ENCODE measurements around the gene ANKRD28. TPM values are rescaled to one million over a fixed set of nuclear protein-coding genes. Genes with fewer than 3 reads are reported as not detected.

Gene ANKRD28
- total and polyA plus RNA-seq, 9 of the 15 experiments (the other 6 are each of a cell fraction or from before 2014, with no cell fraction given): 11.7 to 66.0 (median 36.7) TPM

DNA sequence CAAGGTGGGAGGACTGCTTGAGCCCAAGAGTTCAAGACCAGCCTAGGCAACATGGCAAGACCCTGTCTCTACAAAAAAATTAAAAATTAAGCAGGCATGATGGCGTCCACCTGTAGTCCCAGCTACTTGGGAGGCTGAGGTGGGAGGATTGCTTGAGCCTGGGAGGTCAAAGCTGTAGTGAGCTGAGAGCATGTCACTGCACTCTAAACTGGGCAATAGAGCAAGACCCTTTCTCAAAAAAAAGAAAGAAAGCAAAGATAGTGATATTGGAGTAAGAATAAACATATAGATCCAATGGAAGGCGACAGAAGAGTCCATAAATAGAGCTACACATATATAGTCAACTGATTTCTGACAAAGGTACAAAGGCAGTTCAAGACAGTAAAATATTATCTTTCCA lies 21.3 kb upstream of the ANKRD28 start:
- Histone ChIP-seq H3K27ac (ENCODE audit: extremely low read depth, low read depth, low read length) (no peak overlapping the region), H3K9ac (ENCODE audit: insufficient read depth in 1 of 2, low read depth in 2 of 2, low read length in 2 of 2) (no peak overlapping the region), H4K20me1 (replicated peaks; ENCODE audit: control insufficient read depth, insufficient read depth, low read length) (peaks cover 12% of the 10 kb centered on the region; the same call in 1 of the 2 replicates), H3K4me3 (no peak overlapping the region), H3K4me1 (replicated peaks in 1 of 2; ENCODE audit: control insufficient read depth in 2 of 2, insufficient read depth in 2 of 2, low read length in 2 of 2) (peaks cover 0 to 3% of the 10 kb centered on the region in 2 experiments; a peak in 2 of 5 replicates), H3K79me2 (ENCODE audit: control insufficient read depth, insufficient read depth, low read length) (peaks cover 86% of the 10 kb centered on the region), H3K27me3 (ENCODE audit: control insufficient read depth in 2 of 2, insufficient read depth in 2 of 2, low read length in 2 of 2) (no peaks in the 10 kb centered on the region), H3K36me3 (ENCODE audit: control insufficient read depth, insufficient read depth, low read length) (no peaks in the 10 kb centered on the region), H2AFZ (ENCODE audit: low read depth, low read length) (no peak overlapping the region), H3K9me1 (ENCODE audit: control insufficient read depth, insufficient read depth, low read length) (no peaks in the 10 kb centered on the region), H3K4me2 (ENCODE audit: insufficient read depth, low read length) (no peak overlapping the region), H3K9me3 (replicated peaks; ENCODE audit: control insufficient read depth, insufficient read depth, low read depth, low read length) (no peaks in the 10 kb centered on the region)
- FAIRE-seq (no peak), DNase-seq (ENCODE audit: extremely low read depth in 1 of 4, low spot score in 3 of 4) (no peak), ATAC-seq (no peak)
- ChIA-PET POLR2A (interaction anchor here (0.7 kb wide), 1 partner anchor 11 kb away, joined by 3 read pairs; no protein-coding TSS in a partner anchor), CTCF (ENCODE audit: low intra/inter-chr PET ratio) (no interaction called here)
- 64% methylated on average over 2 of the region's 2 CpGs for WGBS (ENCODE audit: insufficient coverage, low coverage, missing lambda C conversion rate)
- in situ Hi-C loops (cut with MboI) (loop anchor here (10.0 kb wide), 1 partner anchor 356 kb away; the partner anchor contains the start of gene GALNT15), intact Hi-C loops (cut with micrococcal nuclease) (no loop called here)
- TF ChIP-seq ZNF124 (CRISPR knock-in tag; IDR thresholded peaks at IDR 0.05) (no peak), SLC30A9 (CRISPR knock-in tag; IDR thresholded peaks at IDR 0.05) (no peak), ZNF121 (CRISPR knock-in tag; conservative IDR thresholded peaks at IDR 0.05) (peak; percentile 53; the same call in 1 of the 2 replicates), LCOR (CRISPR knock-in tag; IDR thresholded peaks at IDR 0.05) (no peak), ZNF696 (CRISPR knock-in tag; conservative IDR thresholded peaks at IDR 0.05) (no peak), SAFB2 (IDR thresholded peaks at IDR 0.05; ENCODE audit: borderline replicate concordance, low read depth, low read length, severe bottlenecking) (no peak)
- no TSS peak for BruUV-seq (replicated peaks)

DNA sequence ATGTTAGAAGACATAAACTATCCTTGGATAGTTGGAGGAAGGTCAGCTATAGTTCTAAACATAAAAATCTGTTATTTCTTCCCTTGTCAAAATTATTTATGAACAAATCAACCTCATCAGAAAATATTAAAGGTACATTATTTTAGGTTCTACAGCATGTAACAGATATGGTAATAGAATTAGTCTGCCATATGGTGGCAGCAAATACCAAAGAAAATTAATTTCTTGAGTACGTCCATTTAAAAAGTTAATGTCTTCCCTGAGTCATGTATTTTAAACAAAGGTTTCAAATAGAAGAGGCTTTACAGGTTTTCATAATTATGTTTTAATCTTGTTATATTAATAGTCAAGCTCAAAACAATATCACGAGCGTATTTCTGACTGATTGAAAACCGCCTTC lies 17.9 kb upstream of the ANKRD28 start:
- Histone ChIP-seq H3K36me3 (ENCODE audit: control insufficient read depth, insufficient read depth, low read length) (no peaks in the 10 kb centered on the region), H3K27me3 (ENCODE audit: control insufficient read depth in 2 of 2, insufficient read depth in 2 of 2, low read length in 2 of 2) (no peaks in the 10 kb centered on the region), H4K20me1 (replicated peaks; ENCODE audit: control insufficient read depth, insufficient read depth, low read length) (peaks cover 3% of the 10 kb centered on the region; the same call in 1 of the 2 replicates), H3K4me3 (no peak overlapping the region), H3K27ac (ENCODE audit: extremely low read depth, low read depth, low read length) (no peak overlapping the region), H3K79me2 (ENCODE audit: control insufficient read depth, insufficient read depth, low read length) (peaks cover 65% of the 10 kb centered on the region), H2AFZ (ENCODE audit: low read depth, low read length) (no peak overlapping the region), H3K4me1 (replicated peaks in 1 of 2; ENCODE audit: control insufficient read depth in 2 of 2, insufficient read depth in 2 of 2, low read length in 2 of 2) (no peaks in the 10 kb centered on the region), H3K4me2 (ENCODE audit: insufficient read depth, low read length) (no peak overlapping the region), H3K9me1 (ENCODE audit: control insufficient read depth, insufficient read depth, low read length) (no peaks in the 10 kb centered on the region), H3K9ac (ENCODE audit: insufficient read depth in 1 of 2, low read depth in 2 of 2, low read length in 2 of 2) (no peak overlapping the region), H3K9me3 (replicated peaks; ENCODE audit: control insufficient read depth, insufficient read depth, low read depth, low read length) (no peaks in the 10 kb centered on the region)
- intact Hi-C loops (cut with micrococcal nuclease) (loop anchor here (1.0 to 2.0 kb wide), 3 partner anchors 233 to 432 kb away; no protein-coding TSS in a partner anchor), in situ Hi-C loops (cut with MboI) (loop anchor here (10.0 kb wide), 1 partner anchor 359 kb away; the partner anchor contains the start of gene GALNT15)
- ChIA-PET CTCF (ENCODE audit: low intra/inter-chr PET ratio) (interaction anchor here (0.9 to 1.7 kb wide), 3 partner anchors 362 to 432 kb away, joined by 3 to 8 read pairs (median 4); no protein-coding TSS in a partner anchor), POLR2A (no interaction called here)
- BruUV-seq (replicated peaks): no TSS peak
- DNase-seq (ENCODE audit: extremely low read depth in 1 of 4, low spot score in 3 of 4) (peak in 1 of 4 experiments; percentile 34), ATAC-seq (peak; percentile 43; the same call in 1 of the 3 replicates), FAIRE-seq (no peak)
- 54% methylated on average over 4 of the region's 4 CpGs for WGBS (ENCODE audit: insufficient coverage, low coverage, missing lambda C conversion rate)
- TF ChIP-seq RFX5 (IDR thresholded peaks at IDR 0.05; ENCODE audit: low read depth, low read length) (no peak), DEAF1 (CRISPR knock-in tag; IDR thresholded peaks at IDR 0.05) (peak; percentile 61), CTCF (IDR thresholded peaks at IDR 0.05 in 2 of 3, conservative IDR thresholded peaks at IDR 0.05 in 1 of 3; ENCODE audit: insufficient read depth in 2 of 3, low read depth in 1 of 3, low read length in 3 of 3) (peak in 1 of 3 experiments; percentile 59; a peak in 2 of 6 replicates), NFATC3 (IDR thresholded peaks at IDR 0.05) (no peak), POLR2H (tag; IDR thresholded peaks at IDR 0.05; ENCODE audit: low read depth) (0 out of 2 replicates have a peak, but pooled peaks have one; percentile 24), RAD21 (CRISPR knock-in tag; conservative IDR thresholded peaks at IDR 0.05 in 1 of 2, IDR thresholded peaks at IDR 0.05 in 1 of 2) (peak; percentile 64 to 82)

Data from K562 (cell line).